Neural progenitor cell (in vitro differentiated cells): ENCODE results near the gene OPCML. TPM values are rescaled to one million over a fixed set of nuclear protein-coding genes. Genes with fewer than 3 reads are reported as not detected.

ENCODE experiments used
- DNase-seq: peaks from one replicate; pipeline ENCODE4 v3.0.0-alpha.2; 2016; ENCODE audit warnings: low spot score
- H2AFZ ChIP-seq: fragments of 200-600 bp; sonication (generic); replicated peaks from 2 replicates; pipeline ENCODE4 v1.6.1; 2016; ENCODE audit warnings: antibody characterized with exemption
- H3F3A ChIP-seq: fragments of 200-600 bp; sonication (generic); 2 replicates; pipeline ENCODE4 v1.6.1; 2016; ENCODE audit warnings: antibody characterized with exemption, low read depth
- H3K27ac ChIP-seq: fragments of 200-600 bp; sonication (generic); 2 replicates; pipeline ENCODE4 v1.5.1; 2016; ENCODE audit warnings: mild to moderate bottlenecking
- H3K27me3 ChIP-seq: fragments of 200-600 bp; sonication (generic); 2 replicates; pipeline ENCODE4 v1.6.1; 2016; ENCODE audit warnings: mild to moderate bottlenecking, moderate library complexity
- H3K36me3 ChIP-seq: fragments of 200-600 bp; sonication (generic); 2 replicates; pipeline ENCODE4 v1.5.1; 2016
- H3K4me1 ChIP-seq: fragments of 200-600 bp; sonication (generic); 2 replicates; pipeline ENCODE4 v1.6.1; 2016; ENCODE audit warnings: mixed run types
- H3K4me2 ChIP-seq: fragments of 200-600 bp; sonication (generic); 2 replicates; pipeline ENCODE4 v1.6.1; 2016
- H3K4me3 ChIP-seq: fragments of 200-600 bp; sonication (generic); 2 replicates; pipeline ENCODE4 v1.5.1; 2016
- H3K79me2 ChIP-seq: fragments of 200-600 bp; sonication (generic); 2 replicates; pipeline ENCODE4 v1.6.1; 2016; ENCODE audit warnings: low read depth
- H3K9ac ChIP-seq: fragments of 200-600 bp; sonication (generic); 2 replicates; pipeline ENCODE4 v1.6.1; 2016
- H3K9me3 ChIP-seq: fragments of 200-600 bp; sonication (generic); 2 replicates; pipeline ENCODE4 v1.5.1; 2016; ENCODE audit warnings: low read depth
- H4K20me1 ChIP-seq: fragments of 200-600 bp; sonication (generic); 2 replicates; pipeline ENCODE4 v1.6.1; 2016; ENCODE audit warnings: low read depth
- H3K27ac Mint-ChIP-seq: 3 replicates; pipeline ENCODE4 v1.8.0; 2021; ENCODE audit warnings: mixed read lengths
- H3K27me3 Mint-ChIP-seq: 2 replicates; pipeline ENCODE4 v1.8.0; 2022; ENCODE audit warnings: low read depth, mild to moderate bottlenecking, inconsistent platforms, moderate library complexity, mixed read lengths; ENCODE audit not compliant: insufficient read depth
- H3K36me3 Mint-ChIP-seq: 3 replicates; pipeline ENCODE4 v1.8.0; 2021; ENCODE audit warnings: mixed read lengths
- H3K4me1 Mint-ChIP-seq: 3 replicates; pipeline ENCODE4 v1.8.0; 2021; ENCODE audit warnings: mixed read lengths
- H3K4me3 Mint-ChIP-seq: 3 replicates; pipeline ENCODE4 v1.8.0; 2021; ENCODE audit warnings: mild to moderate bottlenecking, moderate library complexity, mixed read lengths
- H3K9me3 Mint-ChIP-seq: 3 replicates; pipeline ENCODE4 v1.8.0; 2020; ENCODE audit warnings: mixed read lengths
- CTCF ChIP-seq: fragments of 200-600 bp; sonication (generic); IDR thresholded peaks from 2 replicates; pipeline ENCODE4 v1.5.1; 2017; ENCODE audit warnings: antibody characterized with exemption, mild to moderate bottlenecking
- EZH2 ChIP-seq: fragments of 200-600 bp; sonication (generic); IDR thresholded peaks from 2 replicates; pipeline ENCODE4 v1.6.1; 2017; ENCODE audit warnings: antibody characterized with exemption, mild to moderate bottlenecking, moderate library complexity
- EZH2phosphoT487 ChIP-seq: fragments of 200-600 bp; sonication (generic); IDR thresholded peaks from 2 replicates; pipeline ENCODE4 v1.6.1; 2017; ENCODE audit warnings: antibody characterized with exemption
- total RNA-seq: library from RNA; depleted of rRNA; stranded (reverse); fragments of >200 nt; gene quantifications from 2 replicates; pipeline ENCODE4 v1.2.3, GENCODE V29; 2015; ENCODE audit warnings: low replicate concordance

The OPCML gene
- total RNA-seq, 1 donor from 2014 or later, result 0.02 TPM

GRCh38 chr11:132540581-132540980 lies 991.7 kb downstream of the OPCML start:
- Mint-ChIP-seq H3K27ac (no peak overlapping the region), H3K4me3 (no peak overlapping the region), H3K36me3 (no peaks in the 10 kb centered on the region), H3K9me3 (no peaks in the 10 kb centered on the region), H3K27me3 (no peaks in the 10 kb centered on the region), H3K4me1 (no peaks in the 10 kb centered on the region)
- Histone ChIP-seq H3F3A (no peaks in the 10 kb centered on the region), H3K4me2 (no peak overlapping the region), H3K4me3 (no peak overlapping the region), H3K27ac (no peak overlapping the region), H3K9ac (no peak overlapping the region), H3K27me3 (no peaks in the 10 kb centered on the region), H3K79me2 (no peaks in the 10 kb centered on the region), H4K20me1 (no peaks in the 10 kb centered on the region), H3K4me1 (no peaks in the 10 kb centered on the region), H2AFZ (no peak overlapping the region), H3K36me3 (no peaks in the 10 kb centered on the region), H3K9me3 (no peaks in the 10 kb centered on the region)
- TF ChIP-seq CTCF, result no peak
- TF ChIP-seq EZH2, result no peak
- TF ChIP-seq EZH2phosphoT487, result no peak
- no peak for DNase-seq

- H3K27ac ChIP-seq, result no peak overlapping the region
- no peak overlapping the region for H3K4me2 ChIP-seq
- no peaks in the 10 kb centered on the region for H3K4me1 Mint-ChIP-seq
- H3K79me2 ChIP-seq, result no peaks in the 10 kb centered on the region
- no peak for TF ChIP-seq EZH2phosphoT487
- TF ChIP-seq EZH2, result no peak
- no peak for TF ChIP-seq CTCF
- DNase-seq, result no peak
- H3K4me3 ChIP-seq, result no peak overlapping the region
- no peaks in the 10 kb centered on the region for H3K27me3 ChIP-seq
- no peaks in the 10 kb centered on the region for H3K36me3 ChIP-seq
- H3K9me3 ChIP-seq, result no peaks in the 10 kb centered on the region
- no peaks in the 10 kb centered on the region for H3F3A ChIP-seq
- H2AFZ ChIP-seq, result no peak overlapping the region
- H3K9me3 Mint-ChIP-seq, result no peaks in the 10 kb centered on the region
- no peaks in the 10 kb centered on the region for H4K20me1 ChIP-seq
- no peaks in the 10 kb centered on the region for H3K4me1 ChIP-seq
- no peak overlapping the region for H3K9ac ChIP-seq
- no peaks in the 10 kb centered on the region for H3K36me3 Mint-ChIP-seq
- H3K27me3 Mint-ChIP-seq, result no peaks in the 10 kb centered on the region
- no peak overlapping the region for H3K4me3 Mint-ChIP-seq
- no peak overlapping the region for H3K27ac Mint-ChIP-seq
These were observed 992.5 kb downstream of the OPCML start for GRCh38 chr11:132539590-132540368.

- no peak overlapping the region for H3K9ac ChIP-seq
- H2AFZ ChIP-seq, result no peak overlapping the region
- H3K27me3 ChIP-seq, result no peaks in the 10 kb centered on the region
- no peaks in the 10 kb centered on the region for H3K79me2 ChIP-seq
- Mint-ChIP-seq H3K27ac (no peak overlapping the region), H3K4me1 (no peaks in the 10 kb centered on the region), H3K27me3 (no peaks in the 10 kb centered on the region), H3K4me3 (no peak overlapping the region), H3K36me3 (no peaks in the 10 kb centered on the region), H3K9me3 (no peaks in the 10 kb centered on the region)
- H3K4me1 ChIP-seq, result no peaks in the 10 kb centered on the region
- no peaks in the 10 kb centered on the region for H3K9me3 ChIP-seq
- no peaks in the 10 kb centered on the region for H4K20me1 ChIP-seq
- H3K27ac ChIP-seq, result no peak overlapping the region
- DNase-seq, result no peak
- TF ChIP-seq CTCF (no peak), EZH2phosphoT487 (no peak), EZH2 (no peak)
- no peak overlapping the region for H3K4me2 ChIP-seq
- no peaks in the 10 kb centered on the region for H3K36me3 ChIP-seq
- H3F3A ChIP-seq, result no peaks in the 10 kb centered on the region
- H3K4me3 ChIP-seq, result no peak overlapping the region
These were observed 993.7 kb downstream of the OPCML start for GRCh38 chr11:132538642-132539041.
